ENCODE measurements around the gene PCDH9.
A peak's percentile ranks its signal among the peaks of the same experiment; 100 is the strongest.

PCDH9 gene

GRCh38 chr13:67224148-67224846 is 5.8 kb downstream of the PCDH9 start:
- peaks cover 13% of the 10 kb centered on the region; the same call in 1 of the 2 replicates for H3K36me3 ChIP-seq (ENCODE audit: low read length)
- H3F3A ChIP-seq (ENCODE audit: insufficient read depth) = peaks cover 20% of the 10 kb centered on the region
- H3K9me2 ChIP-seq (replicated peaks; ENCODE audit: insufficient read depth, low read length) = no peaks in the 10 kb centered on the region
- no peaks in the 10 kb centered on the region; the same call in 1 of the 2 replicates for H4K20me1 ChIP-seq (ENCODE audit: low read depth, low read length)
- H3K27me3 ChIP-seq (ENCODE audit: low read length) = no peaks in the 10 kb centered on the region
- H3K9me3 ChIP-seq (ENCODE audit: insufficient read depth, low read length) = no peaks in the 10 kb centered on the region
- peaks cover 97% of the 10 kb centered on the region for H3K79me2 ChIP-seq (ENCODE audit: insufficient read depth, low read length)
- peak overlapping the region; percentile 76 for H3K27ac ChIP-seq (ENCODE audit: low read depth, low read length)
- peak overlapping the region; percentile 44 for H3K4me3 ChIP-seq (ENCODE audit: insufficient read depth, low read length, poor library complexity, severe bottlenecking)
- H3K4me2 ChIP-seq (ENCODE audit: low read depth, low read length, poor library complexity, severe bottlenecking) = peak overlapping the region; percentile 94
- peak; percentile 40 for TF ChIP-seq CTCF (IDR thresholded peaks at IDR 0.05; ENCODE audit: insufficient read depth, low read length, poor library complexity, severe bottlenecking)
- TF ChIP-seq EZH2phosphoT487 (conservative IDR thresholded peaks at IDR 0.05; ENCODE audit: low read length) = no peak
- peak overlapping the region; percentile 40 for H3K9ac ChIP-seq (ENCODE audit: low read length)
- H2AFZ ChIP-seq (ENCODE audit: low read depth, low read length, severe bottlenecking) = no peak overlapping the region

- H3K4me3 ChIP-seq (ENCODE audit: insufficient read depth, low read length, poor library complexity, severe bottlenecking) = peak overlapping the region; percentile 44
- H3F3A ChIP-seq (ENCODE audit: insufficient read depth) = peaks cover 20% of the 10 kb centered on the region
- H3K27ac ChIP-seq (ENCODE audit: low read depth, low read length) = peak overlapping the region; percentile 76
- no peaks in the 10 kb centered on the region for H3K27me3 ChIP-seq (ENCODE audit: low read length)
- no peaks in the 10 kb centered on the region; the same call in 1 of the 2 replicates for H4K20me1 ChIP-seq (ENCODE audit: low read depth, low read length)
- peaks cover 97% of the 10 kb centered on the region for H3K79me2 ChIP-seq (ENCODE audit: insufficient read depth, low read length)
- no peaks in the 10 kb centered on the region for H3K9me2 ChIP-seq (replicated peaks; ENCODE audit: insufficient read depth, low read length)
- no peak overlapping the region for H2AFZ ChIP-seq (ENCODE audit: low read depth, low read length, severe bottlenecking)
- H3K9me3 ChIP-seq (ENCODE audit: insufficient read depth, low read length) = no peaks in the 10 kb centered on the region
- H3K36me3 ChIP-seq (ENCODE audit: low read length) = peaks cover 13% of the 10 kb centered on the region; the same call in 1 of the 2 replicates
- peak overlapping the region; percentile 40 for H3K9ac ChIP-seq (ENCODE audit: low read length)
- TF ChIP-seq EZH2phosphoT487 (conservative IDR thresholded peaks at IDR 0.05; ENCODE audit: low read length) = no peak
- no peak for TF ChIP-seq CTCF (IDR thresholded peaks at IDR 0.05; ENCODE audit: insufficient read depth, low read length, poor library complexity, severe bottlenecking)
- H3K4me2 ChIP-seq (ENCODE audit: low read depth, low read length, poor library complexity, severe bottlenecking) = peak overlapping the region; percentile 94
Observed at GRCh38 chr13:67223742-67224141, 6.4 kb downstream of the PCDH9 start.

GRCh38 chr13:67223024-67223423 is 7.1 kb downstream of the PCDH9 start:
- Histone ChIP-seq H3K4me3 (ENCODE audit: insufficient read depth, low read length, poor library complexity, severe bottlenecking) (peak overlapping the region; percentile 44), H3K36me3 (ENCODE audit: low read length) (peaks cover 13% of the 10 kb centered on the region; the same call in 1 of the 2 replicates), H4K20me1 (ENCODE audit: low read depth, low read length) (no peaks in the 10 kb centered on the region; the same call in 1 of the 2 replicates), H2AFZ (ENCODE audit: low read depth, low read length, severe bottlenecking) (peak overlapping the region; percentile 11), H3K79me2 (ENCODE audit: insufficient read depth, low read length) (peaks cover 97% of the 10 kb centered on the region), H3K27me3 (ENCODE audit: low read length) (no peaks in the 10 kb centered on the region), H3F3A (ENCODE audit: insufficient read depth) (peaks cover 20% of the 10 kb centered on the region), H3K27ac (ENCODE audit: low read depth, low read length) (peak overlapping the region; percentile 76), H3K4me2 (ENCODE audit: low read depth, low read length, poor library complexity, severe bottlenecking) (peak overlapping the region; percentile 94), H3K9me2 (replicated peaks; ENCODE audit: insufficient read depth, low read length) (no peaks in the 10 kb centered on the region), H3K9ac (ENCODE audit: low read length) (peak overlapping the region; percentile 40), H3K9me3 (ENCODE audit: insufficient read depth, low read length) (no peaks in the 10 kb centered on the region)
- no peak for TF ChIP-seq EZH2phosphoT487 (conservative IDR thresholded peaks at IDR 0.05; ENCODE audit: low read length)
- no peak for TF ChIP-seq CTCF (IDR thresholded peaks at IDR 0.05; ENCODE audit: insufficient read depth, low read length, poor library complexity, severe bottlenecking)

Data from SU-DHL-6 (cell line).